K562 (cell line): Measurements from ENCODE around the gene NLRP9. TPM values are rescaled to one million over a fixed set of nuclear protein-coding genes. Genes with fewer than 3 reads are reported as not detected.
A peak's percentile ranks its signal among the peaks of the same experiment; 100 is the strongest.

Experiments
- ATAC-seq: fragments of 200-7000 bp; cut with Tn5 transposase; 3 replicates; pipeline ENCODE4 v1.9.1; 2020; ENCODE audit warnings: moderate library complexity
- BruUV-seq: library from RNA; stranded (reverse); fragments of 400-500 nt; replicated peaks from 2 replicates; lab custom pipeline; 2021; lab: Mats Ljungman, UMichigan
- CTCF ChIA-PET: fragments of 300-600 bp; formaldehyde crosslinking; extraction: SDS; loops from one replicate; lab custom pipeline; 2021; ENCODE audit warnings: low intra/inter-chr PET ratio; lab: Yijun Ruan, JAX
- POLR2A ChIA-PET: fragments of 300-600, 350-650 bp; sonication (Branson Sonifier 250); formaldehyde crosslinking; extraction: SDS; loops from one replicate; lab custom pipeline; 2021; ENCODE audit warnings: antibody characterized with exemption, inconsistent platforms; lab: Yijun Ruan, JAX
- DNase-seq, 4 experiments: peaks; one replicate each; pipeline versions ENCODE4 v3.0.0 to v3.0.0-alpha.2; 2011 to 2018; ENCODE audit warnings: low spot score in 3 of 4, mixed read lengths in 3 of 4; ENCODE audit errors: extremely low read depth in 1 of 4
- FAIRE-seq: peaks from 2 replicates; lab custom pipeline; 2011; peaks lifted over from hg19 to GRCh38; lab: Jason Lieb, UNC
- H2AFZ ChIP-seq: 2 replicates; pipeline ENCODE4 v1.6.0; 2011; ENCODE audit warnings: low read depth, low read length, control low read depth, inconsistent platforms
- H3K27ac ChIP-seq: fragments of 200-600 bp; 3 replicates; pipeline ENCODE4 v1.8.0; 2011; ENCODE audit warnings: low read depth, mild to moderate bottlenecking, control low read depth, inconsistent platforms, low read length, moderate library complexity, mixed read lengths; ENCODE audit errors: extremely low read depth
- H3K27me3 ChIP-seq, 2 experiments: fragments of 300-600 bp in 1 of 2; 2 replicates in 1 of 2; 3 replicates in 1 of 2; pipeline versions ENCODE4 v1.6.0 to v1.8.0; 2011; ENCODE audit warnings: inconsistent platforms in 2 of 2, low read length in 2 of 2, mild to moderate bottlenecking in 1 of 2, mixed read lengths in 1 of 2, moderate library complexity in 1 of 2; ENCODE audit not compliant: control insufficient read depth in 2 of 2, insufficient read depth in 2 of 2
- H3K36me3 ChIP-seq: fragments of 300-600 bp; 3 replicates; pipeline ENCODE4 v1.8.0; 2011; ENCODE audit warnings: mild to moderate bottlenecking, low read length, inconsistent platforms; ENCODE audit not compliant: control insufficient read depth, insufficient read depth
- H3K4me1 ChIP-seq, 2 experiments: fragments of 200-600 bp in 1 of 2; replicated peaks in 1 of 2; 2 replicates in 1 of 2; 3 replicates in 1 of 2; pipeline versions ENCODE4 v1.5.1 to v1.8.0; 2011; ENCODE audit warnings: inconsistent platforms in 2 of 2, low read length in 2 of 2, mild to moderate bottlenecking in 1 of 2, mixed read lengths in 1 of 2, moderate library complexity in 1 of 2; ENCODE audit not compliant: control insufficient read depth in 2 of 2, insufficient read depth in 2 of 2
- H3K4me2 ChIP-seq: 2 replicates; pipeline ENCODE4 v1.6.1; 2011; ENCODE audit warnings: low read length, control low read depth, inconsistent platforms, mixed read lengths; ENCODE audit not compliant: insufficient read depth
- H3K4me3 ChIP-seq: fragments of 200-600 bp; sonication (generic), shearing (Covaris generic); 2 replicates; pipeline ENCODE4 v1.5.1; 2016; ENCODE audit warnings: control low read depth, inconsistent platforms
- H3K79me2 ChIP-seq: fragments of 200-600 bp; 3 replicates; pipeline ENCODE4 v1.8.0; 2011; ENCODE audit warnings: low read length, inconsistent platforms; ENCODE audit not compliant: control insufficient read depth, insufficient read depth
- H3K9ac ChIP-seq, 2 experiments: 2 replicates each; pipeline versions ENCODE4 v1.6.0 to v1.6.1; 2011; ENCODE audit warnings: low read depth in 2 of 2, low read length in 2 of 2, control low read depth in 1 of 2, inconsistent platforms in 1 of 2, mild to moderate bottlenecking in 1 of 2, mixed read lengths in 1 of 2; ENCODE audit not compliant: insufficient read depth in 1 of 2
- H3K9me1 ChIP-seq: one replicate; pipeline ENCODE4 v1.6.0; 2011; ENCODE audit warnings: inconsistent platforms, mild to moderate bottlenecking, low read length, moderate library complexity; ENCODE audit not compliant: control insufficient read depth, insufficient read depth
- H3K9me3 ChIP-seq: replicated peaks from 2 replicates; pipeline ENCODE4 v1.5.1; 2011; ENCODE audit warnings: low read depth, low read length, inconsistent platforms; ENCODE audit not compliant: control insufficient read depth, insufficient read depth
- H4K20me1 ChIP-seq: replicated peaks from 2 replicates; pipeline ENCODE4 v1.6.1; 2011; ENCODE audit warnings: low read length, inconsistent platforms, mixed read lengths; ENCODE audit not compliant: control insufficient read depth, insufficient read depth
- AFF1 ChIP-seq, 2 experiments: fragments of 450-650 bp; IDR thresholded peaks; 2 replicates each; pipeline ENCODE4 v1.6.1; 2018; ENCODE audit warnings: mild to moderate bottlenecking in 2 of 2, low read depth in 1 of 2; ENCODE audit not compliant: partially characterized antibody in 2 of 2
- NFIC ChIP-seq: fragments of 450-650 bp; IDR thresholded peaks from 2 replicates; pipeline ENCODE4 v1.6.1; 2017; ENCODE audit warnings: mild to moderate bottlenecking, inconsistent platforms
- THAP12 ChIP-seq: fragments of 250-450 bp; sonication (Bioruptor Pico); IDR thresholded peaks from 2 replicates; pipeline ENCODE4 v1.9.0; 2021; ENCODE audit warnings: mild to moderate bottlenecking, inconsistent platforms
- WGBS: fragments of 100-300 bp; shearing (Covaris generic); methylation state at CpG from one replicate; pipeline ENCODE4 v1.1.6; 2016; ENCODE audit warnings: low coverage, mixed read lengths; ENCODE audit not compliant: insufficient coverage; ENCODE audit errors: missing lambda C conversion rate; 5-methylcytosine and 5-hydroxymethylcytosine counted together
- in situ Hi-C: fragments of 300-500 bp; cut with MboI; formaldehyde crosslinking; loops from 4 replicates; pipeline ENCODE4 v1.15.0; 2018; ENCODE audit warnings: inconsistent platforms, mixed read lengths
- intact Hi-C: fragments of 100-400 bp; cut with micrococcal nuclease; formaldehyde crosslinking; loops from 2 replicates; pipeline ENCODE4 v1.14.2; 2022
- polyA plus RNA-seq, 8 experiments: library from polyadenylated mRNA; depleted of rRNA in 4 of 8; stranded (reverse) in 5 of 8; unstranded in 3 of 8; fragments of >200 nt; fragmentation: Nextera tagmentation in 2 of 8; fragmentation: Illumina TruSeq in 1 of 8; extraction: Ambion mirVana in 2 of 8; extraction: Trizol in 1 of 8; gene quantifications; 2 replicates each; pipeline versions ENCODE4 v1.2.1 to v1.2.3, GENCODE V29; 2011 to 2014; ENCODE audit warnings: inconsistent platforms in 1 of 8, missing spikeins in 1 of 8
- total RNA-seq, 7 experiments: library from RNA; depleted of rRNA in 6 of 7; stranded (reverse); fragments of >200 nt in 6 of 7; fragmentation: Illumina TruSeq in 2 of 7; extraction: Trizol in 2 of 7; gene quantifications; 2 replicates each; pipeline versions ENCODE4 v1.2.1 to v1.2.3, GENCODE V29; 2011 to 2021; ENCODE audit warnings: low replicate concordance in 1 of 7

The NLRP9 gene
- total and polyA plus RNA-seq, 9 of the 15 experiments (the other 6 are each of a cell fraction or from before 2014, with no cell fraction given): not detected

GRCh38 chr19:55681131-55682092 lies 56.8 kb downstream of the NLRP9 start:
- Histone ChIP-seq H3K4me2 (no peak overlapping the region), H3K4me3 (no peak overlapping the region), H4K20me1 (peaks cover 37% of the 10 kb centered on the region), H2AFZ (no peak overlapping the region), H3K9me1 (peaks cover 6% of the 10 kb centered on the region), H3K9ac (no peak overlapping the region), H3K9me3 (no peaks in the 10 kb centered on the region), H3K79me2 (peaks cover 75% of the 10 kb centered on the region), H3K36me3 (peaks cover 91% of the 10 kb centered on the region; the same call in 2 of the 3 replicates), H3K27me3 (no peaks in the 10 kb centered on the region), H3K4me1 (peaks cover 15 to 52% of the 10 kb centered on the region in 2 experiments), H3K27ac (no peak overlapping the region)
- no peak for DNase-seq
- CTCF ChIA-PET: no interaction called here
- FAIRE-seq: no peak
- no TSS peak for BruUV-seq
- intact Hi-C loops: no loop called here
- POLR2A ChIA-PET: interaction anchor here (0.6 to 2.4 kb wide), 6 partner anchors 8 to 297 kb away, joined by 3 to 7 read pairs (median 4); partner anchors contain the start of gene TMEM238
- in situ Hi-C loops: no loop called here
- WGBS: 92% methylated on average over 8 of the region's 9 CpGs
- no peak for ATAC-seq
- no peak for TF ChIP-seq AFF1 (IDR thresholded peaks at IDR 0.05; ENCODE audit: low read depth in 1 of 2, partially characterized antibody in 2 of 2)
- TF ChIP-seq NFIC: peak; percentile 37; the same call in 1 of the 2 replicates
- TF ChIP-seq THAP12 (CRISPR knock-in tag): no peak
